ENCODE measurements around the gene HOXD1.

DNA sequence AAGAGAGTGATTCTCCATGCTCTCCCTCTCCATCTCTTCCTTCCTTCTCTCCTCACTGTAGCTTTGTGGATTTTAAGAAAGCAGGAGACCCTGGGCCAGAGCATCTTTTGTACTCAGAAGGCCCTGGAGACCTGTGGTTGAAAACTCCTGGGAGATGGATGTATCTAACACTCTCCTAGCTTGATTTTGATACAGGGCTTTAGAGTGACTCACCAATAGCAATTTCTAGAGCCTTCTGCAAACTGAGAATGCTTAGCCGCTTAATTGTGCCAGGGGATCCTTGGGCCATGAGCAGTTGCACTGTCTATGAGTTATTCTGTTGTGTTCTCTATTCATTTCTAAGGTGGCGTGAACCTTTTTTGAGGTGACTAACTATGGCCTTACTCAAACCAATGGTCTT is 17.7 kb downstream of the HOXD1 start:
- TF ChIP-seq CTCF (IDR thresholded peaks at IDR 0.05) (no peak), POLR2A (IDR thresholded peaks at IDR 0.05) (no peak)
